GM12878 (cell line): Measurements from ENCODE around the gene EZH2. TPM values are rescaled to one million over a fixed set of nuclear protein-coding genes. Genes with fewer than 3 reads are reported as not detected.

Experiments used
- ATAC-seq: fragments of 200-7000 bp; cut with Tn5 transposase; 3 replicates; pipeline ENCODE4 v1.9.1; 2020; ENCODE audit warnings: mild to moderate bottlenecking, moderate library complexity
- BruUV-seq: library from RNA; stranded (reverse); fragments of 400-500 nt; replicated peaks from 2 replicates; lab custom pipeline; 2021; lab: Mats Ljungman, UMichigan
- CTCF ChIA-PET: fragments of 300-600 bp; sonication (Branson Sonifier 250); formaldehyde crosslinking; extraction: SDS; loops from one replicate; lab custom pipeline; 2021; ENCODE audit warnings: inconsistent platforms; lab: Yijun Ruan, JAX
- POLR2A ChIA-PET: fragments of 350-600 bp; formaldehyde crosslinking; extraction: SDS; loops from one replicate; lab custom pipeline; 2021; ENCODE audit warnings: inconsistent platforms; lab: Charles Lee
- RAD21 ChIA-PET: fragments of 300-600 bp; sonication (Branson Sonifier 250); formaldehyde crosslinking; loops from one replicate; lab custom pipeline; 2023; ENCODE audit warnings: antibody characterized with exemption; ENCODE audit not compliant: unreplicated experiment; lab: Charles Lee
- SMC1A ChIA-PET: fragments of 300-600 bp; sonication (Branson Sonifier 250); formaldehyde crosslinking; loops from one replicate; lab custom pipeline; 2023; ENCODE audit not compliant: unreplicated experiment, uncharacterized antibody; lab: Charles Lee
- DNase-seq: peaks from one replicate; pipeline ENCODE4 v3.0.0-alpha.2; 2011; ENCODE audit warnings: low read depth, low spot score
- FAIRE-seq: peaks from 3 replicates; lab custom pipeline; 2011; peaks lifted over from hg19 to GRCh38; lab: Jason Lieb, UNC
- H2AFZ ChIP-seq: 2 replicates; pipeline ENCODE4 v1.6.0; 2011; ENCODE audit warnings: low read depth, low read length, control low read depth; ENCODE audit not compliant: control insufficient read depth
- H3K27ac ChIP-seq: 2 replicates; pipeline ENCODE4 v1.5.1; 2011; ENCODE audit warnings: control low read depth; ENCODE audit not compliant: control insufficient read depth, insufficient read depth
- H3K27me3 ChIP-seq, 2 experiments: replicated peaks in 1 of 2; 2 replicates each; pipeline versions ENCODE4 v1.6.0 to v1.6.1; 2011; ENCODE audit warnings: low read length in 1 of 2; ENCODE audit not compliant: control insufficient read depth in 2 of 2, insufficient read depth in 2 of 2
- H3K36me3 ChIP-seq, 2 experiments: 2 replicates each; pipeline ENCODE4 v1.5.1; 2011; ENCODE audit warnings: low read length in 1 of 2; ENCODE audit not compliant: control insufficient read depth in 2 of 2, insufficient read depth in 2 of 2
- H3K4me1 ChIP-seq: 2 replicates; pipeline ENCODE4 v1.6.1; 2011; ENCODE audit warnings: mild to moderate bottlenecking, low read length, moderate library complexity, mixed read lengths; ENCODE audit not compliant: control insufficient read depth, insufficient read depth
- H3K4me2 ChIP-seq: 2 replicates; pipeline ENCODE4 v1.6.0; 2011; ENCODE audit warnings: control low read depth; ENCODE audit not compliant: control insufficient read depth, insufficient read depth
- H3K4me3 ChIP-seq: fragments of 200-600 bp; sonication (generic); 2 replicates; pipeline ENCODE4 v1.5.1; 2016
- H3K79me2 ChIP-seq: 2 replicates; pipeline ENCODE4 v1.6.0; 2011; ENCODE audit warnings: low read length; ENCODE audit not compliant: control insufficient read depth, insufficient read depth
- H3K9ac ChIP-seq: 2 replicates; pipeline ENCODE4 v1.8.0; 2011; ENCODE audit warnings: low read length, control low read depth, mixed read lengths; ENCODE audit not compliant: control insufficient read depth, insufficient read depth
- H3K9me3 ChIP-seq: replicated peaks from 3 replicates; pipeline ENCODE4 v1.5.1; 2011; ENCODE audit warnings: mild to moderate bottlenecking, low read length; ENCODE audit not compliant: control insufficient read depth, insufficient read depth
- H4K20me1 ChIP-seq: 2 replicates; pipeline ENCODE4 v1.6.0; 2011; ENCODE audit not compliant: control insufficient read depth, insufficient read depth
- CEBPB ChIP-seq, 2 experiments: fragments of 150-350 bp in 1 of 2; IDR thresholded peaks; 2 replicates each; pipeline ENCODE4 v1.6.1; 2012 to 2014; ENCODE audit warnings: low read depth in 2 of 2, low read length in 2 of 2, borderline replicate concordance in 1 of 2, inconsistent platforms in 1 of 2
- IRF5 ChIP-seq: fragments of 450-650 bp; IDR thresholded peaks from 2 replicates; pipeline ENCODE4 v1.6.1; 2017; ENCODE audit warnings: borderline replicate concordance
- LARP7 ChIP-seq: fragments of 450-650 bp; IDR thresholded peaks from 2 replicates; pipeline ENCODE4 v1.6.1; 2017; ENCODE audit warnings: mild to moderate bottlenecking
- MTA3 ChIP-seq: IDR thresholded peaks from 2 replicates; pipeline ENCODE4 v1.6.1; 2012; ENCODE audit warnings: low read length, inconsistent platforms, borderline replicate concordance
- MYB ChIP-seq: fragments of 150-350 bp; IDR thresholded peaks from 2 replicates; pipeline ENCODE4 v1.6.1; 2014; ENCODE audit warnings: mild to moderate bottlenecking, low read depth, low read length, borderline replicate concordance
- NBN ChIP-seq: fragments of 450-650 bp; IDR thresholded peaks from 2 replicates; pipeline ENCODE4 v1.6.1; 2016
- RELA ChIP-seq: fragments of 450-650 bp; IDR thresholded peaks from 2 replicates; pipeline ENCODE4 v1.8.0; 2014; ENCODE audit warnings: borderline replicate concordance; ENCODE audit not compliant: partially characterized antibody
- TAF1 ChIP-seq: IDR thresholded peaks from 2 replicates; pipeline ENCODE4 v1.6.1; 2011; ENCODE audit warnings: mild to moderate bottlenecking, low read depth, low read length, borderline replicate concordance
- USF1 ChIP-seq: IDR thresholded peaks from 2 replicates; pipeline ENCODE4 v1.6.1; 2011; ENCODE audit warnings: borderline replicate concordance, low read depth, mild to moderate bottlenecking, moderate library complexity, mixed read lengths, low read length; ENCODE audit not compliant: insufficient read depth; ENCODE audit errors: extremely low read length
- ZNF217 ChIP-seq: fragments of 450-650 bp; IDR thresholded peaks from 2 replicates; pipeline ENCODE4 v1.6.1; 2017; ENCODE audit warnings: antibody characterized with exemption, mild to moderate bottlenecking
- ZNF24 ChIP-seq: fragments of 450-650 bp; IDR thresholded peaks from 2 replicates; pipeline ENCODE4 v1.6.1; 2017; ENCODE audit warnings: antibody characterized with exemption, mild to moderate bottlenecking
- WGBS: methylation state at CpG from one replicate; pipeline ENCODE4 v1.1.6; 2016; ENCODE audit warnings: low lambda C conversion rate; ENCODE audit not compliant: insufficient replicate concordance, insufficient coverage; ENCODE audit errors: missing lambda C conversion rate; 5-methylcytosine and 5-hydroxymethylcytosine counted together
- in situ Hi-C: fragments of 300-500 bp; cut with MboI; formaldehyde crosslinking; loops from 9 replicates; pipeline ENCODE4 v1.14.3; 2018; ENCODE audit warnings: mixed read lengths
- intact Hi-C: fragments of 100-400 bp; cut with micrococcal nuclease; formaldehyde crosslinking; loops from one replicate; pipeline ENCODE4 v1.14.2; 2022; ENCODE audit not compliant: unreplicated experiment
- polyA plus RNA-seq, 11 experiments: library from polyadenylated mRNA; depleted of rRNA in 4 of 11; unstranded in 6 of 11; stranded (reverse) in 5 of 11; fragments of >200 nt; fragmentation: Nextera tagmentation in 4 of 11; fragmentation: Illumina TruSeq in 1 of 11; extraction: Ambion mirVana in 4 of 11; extraction: Trizol in 1 of 11; gene quantifications; 1 replicate in 1 of 11; 2 replicates in 10 of 11; pipeline versions ENCODE4 v1.2.1 to v1.2.3, GENCODE V29; 2011 to 2016; ENCODE audit warnings: inconsistent platforms in 2 of 11, missing spikeins in 2 of 11, low read depth in 1 of 11
- total RNA-seq, 4 experiments: library from RNA; depleted of rRNA in 3 of 4; stranded (reverse); fragments of >200 nt in 3 of 4; fragmentation: Illumina TruSeq in 1 of 4; extraction: Trizol in 1 of 4; gene quantifications; 2 replicates each; pipeline versions ENCODE4 v1.2.1 to v1.2.3, GENCODE V29; 2013 to 2021

EZH2 gene
- total and polyA plus RNA-seq, 10 of the 15 experiments (the other 5 are each of a cell fraction or from before 2014, with no cell fraction given): 19.4 to 69.6 (median 40.8) TPM

- ATAC-seq (no peak), FAIRE-seq (no peak)
- no TSS peak for BruUV-seq
- WGBS: 81% methylated on average over 10 of the region's 10 CpGs
- Histone ChIP-seq H3K79me2 (no peaks in the 10 kb centered on the region), H3K9ac (no peak overlapping the region), H3K4me2 (no peak overlapping the region), H3K36me3 (no peaks in the 10 kb centered on the region), H3K4me3 (no peak overlapping the region), H3K27ac (no peak overlapping the region), H3K27me3 (peaks cover 0 to 5% of the 10 kb centered on the region in 2 experiments; a peak in 1 of 4 replicates), H3K4me1 (peaks cover 33% of the 10 kb centered on the region)
- ChIA-PET POLR2A (interaction anchor here (0.7 kb wide), 1 partner anchor 333 kb away, joined by 5 read pairs; no protein-coding TSS in a partner anchor), SMC1A (no interaction called here), RAD21 (no interaction called here)
- in situ Hi-C loops: no loop called here
- intact Hi-C loops: no loop called here
- no peak for TF ChIP-seq TAF1
- TF ChIP-seq ZNF24: no peak
- TF ChIP-seq, all 136 proteins: peak for 0
- Histone ChIP-seq H4K20me1 (no peaks in the 10 kb centered on the region), H2AFZ (no peak overlapping the region), H3K9me3 (no peaks in the 10 kb centered on the region)
- DNase-seq: no peak
- CTCF ChIA-PET: no interaction called here
Measured at GRCh38 chr7:148918058-148918596, 34.0 kb upstream of the EZH2 start.

- Histone ChIP-seq H3K4me1 (peaks cover 40% of the 10 kb centered on the region), H3K27me3 (peaks cover 0 to 5% of the 10 kb centered on the region in 2 experiments; a peak in 2 of 4 replicates), H2AFZ (no peak overlapping the region), H3K79me2 (no peaks in the 10 kb centered on the region), H3K9me3 (no peaks in the 10 kb centered on the region), H4K20me1 (no peaks in the 10 kb centered on the region), H3K9ac (no peak overlapping the region), H3K27ac (no peak overlapping the region), H3K36me3 (no peaks in the 10 kb centered on the region), H3K4me2 (no peak overlapping the region)
- ChIA-PET POLR2A (no interaction called here), CTCF (no interaction called here), RAD21 (no interaction called here)
- DNase-seq: no peak
- no peak for ATAC-seq
- whole genome bisulfite sequencing: 100% methylated on average over 1 of the region's 1 CpG
- intact Hi-C loops: no loop called here
- FAIRE-seq: no peak
- in situ Hi-C loops: no loop called here
- no TSS peak for BruUV-seq
- TF ChIP-seq LARP7 (no peak), ZNF217 (no peak), RELA (no peak), MYB (no peak), USF1 (no peak), MTA3 (no peak), IRF5 (no peak), NBN (no peak), CEBPB (IDR thresholded peaks at IDR 0.05; ENCODE audit: borderline replicate concordance in 1 of 2, low read depth in 2 of 2, low read length in 2 of 2) (no peak)
- TF ChIP-seq, all 136 proteins: peak for 0
- SMC1A ChIA-PET: no interaction called here
- no peak overlapping the region for H3K4me3 ChIP-seq
Measured at GRCh38 chr7:148916186-148916585, 32.1 kb upstream of the EZH2 start.
